ENCODE measurements around the gene THOP1.

The THOP1 gene

GRCh38 chr19:2785244-2785997 is at the start of gene THOP1:
TSS of gene THOP1 (plus strand) at chr19:2785503. CDS start at chr19:2785663, 160 bp downstream.
- DNase-seq = peak; percentile 95

GRCh38 chr19:2736550-2737190 is 48.6 kb upstream of the THOP1 start:
- DNase-seq = no peak

GRCh38 chr19:2739602-2740313 is 45.5 kb upstream of the THOP1 start, which contains the start of gene SLC39A3:
TSS of gene SLC39A3 (minus strand) at chr19:2740017. CDS start at chr19:2737257, 2,760 bp downstream.
- peak; percentile 87 for DNase-seq

GRCh38 chr19:2740314-2740656 is 45.0 kb upstream of the THOP1 start:
- DNase-seq = no peak

GRCh38 chr19:2743099-2743498 is 42.2 kb upstream of the THOP1 start:
- DNase-seq = no peak

GRCh38 chr19:2744113-2744512 is 41.2 kb upstream of the THOP1 start:
- DNase-seq = no peak

- DNase-seq = no peak
Measured at GRCh38 chr19:2747349-2747748, 38.0 kb upstream of the THOP1 start.

- DNase-seq = no peak
Measured at GRCh38 chr19:2750808-2751437, 34.4 kb upstream of the THOP1 start.

- no peak for DNase-seq
Measured at GRCh38 chr19:2751438-2751830, 33.9 kb upstream of the THOP1 start.

- DNase-seq = no peak
Measured at GRCh38 chr19:2754659-2755447, 30.4 kb upstream of the THOP1 start.

- DNase-seq = no peak
Measured at GRCh38 chr19:2755448-2755705, 29.9 kb upstream of the THOP1 start.

- no peak for DNase-seq
Measured at GRCh38 chr19:2755811-2756210, 29.5 kb upstream of the THOP1 start.

- DNase-seq = no peak
Measured at GRCh38 chr19:2756477-2756876, 28.8 kb upstream of the THOP1 start.

- no peak for DNase-seq
Measured at GRCh38 chr19:2756921-2757881, 28.1 kb upstream of the THOP1 start.

- DNase-seq = no peak
Measured at GRCh38 chr19:2758601-2759313, 26.5 kb upstream of the THOP1 start.

- DNase-seq = no peak
Measured at GRCh38 chr19:2759362-2759761, 25.9 kb upstream of the THOP1 start.

- DNase-seq = no peak
Measured at GRCh38 chr19:2759965-2760364, 25.3 kb upstream of the THOP1 start.

- DNase-seq = no peak
Measured at GRCh38 chr19:2761309-2761677, 24.0 kb upstream of the THOP1 start.

GRCh38 chr19:2761876-2762782 is 23.2 kb upstream of the THOP1 start:
- DNase-seq = no peak

Data from NCI-H1417 treated with DMSO at 0.1 percent for 48 hours (cell line).